Panc1 (cell line): ENCODE data around the gene SLC22A12. TPM values are rescaled to one million over a fixed set of nuclear protein-coding genes. Genes with fewer than 3 reads are reported as not detected.
A peak's percentile ranks its signal among the peaks of the same experiment; 100 is the strongest.

Source experiments
- ATAC-seq: fragments of 200-7000 bp; cut with Tn5 transposase; 2 replicates; pipeline ENCODE4 v1.9.1; 2020; ENCODE audit warnings: mild to moderate bottlenecking, moderate library complexity
- BruUV-seq: library from RNA; stranded (reverse); fragments of 400-500 nt; replicated peaks from 2 replicates; lab custom pipeline; 2021; lab: Mats Ljungman, UMichigan
- CTCF ChIA-PET: fragments of 300-600 bp; sonication (Branson Sonifier 250); formaldehyde crosslinking; loops from one replicate; lab custom pipeline; 2022; ENCODE audit warnings: antibody characterized with exemption; lab: Charles Lee
- POLR2A ChIA-PET: fragments of 300-600 bp; sonication (Branson Sonifier 250); formaldehyde crosslinking; loops from one replicate; lab custom pipeline; 2022; ENCODE audit warnings: antibody characterized with exemption; lab: Charles Lee
- DNase-seq: peaks from one replicate; pipeline ENCODE4 v3.0.0-alpha.2; 2010; ENCODE audit warnings: low read depth, low spot score
- H3K27ac ChIP-seq: 2 replicates; pipeline ENCODE4 v1.5.1; 2011; ENCODE audit warnings: mild to moderate bottlenecking, low read length, inconsistent platforms
- H3K27me3 ChIP-seq: fragments of 200-500 bp; sonication (Bioruptor generic); 2 replicates; pipeline ENCODE4 v1.6.0; 2014; ENCODE audit warnings: low read length, inconsistent platforms; ENCODE audit not compliant: control insufficient read depth, insufficient read depth
- H3K36me3 ChIP-seq: fragments of 200-500 bp; sonication (Bioruptor generic); 2 replicates; pipeline ENCODE4 v1.5.1; 2014; ENCODE audit warnings: inconsistent platforms, mild to moderate bottlenecking, low read length, moderate library complexity; ENCODE audit not compliant: control insufficient read depth, insufficient read depth
- H3K4me1 ChIP-seq: 2 replicates; pipeline ENCODE4 v1.5.1; 2011; ENCODE audit warnings: inconsistent platforms, mild to moderate bottlenecking, low read length, moderate library complexity; ENCODE audit not compliant: control insufficient read depth, insufficient read depth
- H3K4me3 ChIP-seq, 2 experiments: 2 replicates each; pipeline ENCODE4 v1.5.1; 2011 to 2012; ENCODE audit warnings: low read depth in 2 of 2, low read length in 2 of 2, mild to moderate bottlenecking in 2 of 2, inconsistent platforms in 1 of 2, moderate library complexity in 1 of 2
- H3K9me3 ChIP-seq: fragments of 200-500 bp; sonication (Bioruptor generic); 2 replicates; pipeline ENCODE4 v1.5.1; 2014; ENCODE audit warnings: low read depth, mild to moderate bottlenecking, inconsistent platforms, low read length, moderate library complexity; ENCODE audit not compliant: control insufficient read depth, insufficient read depth
- POLR2AphosphoS5 ChIP-seq: IDR thresholded peaks from 2 replicates; pipeline ENCODE4 v1.6.1; 2012; ENCODE audit warnings: mild to moderate bottlenecking, low read depth, low read length, moderate library complexity
- SIN3A ChIP-seq: IDR thresholded peaks from 2 replicates; pipeline ENCODE4 v1.6.1; 2012; ENCODE audit warnings: low read depth, mild to moderate bottlenecking, low read length, moderate library complexity, borderline replicate concordance; ENCODE audit not compliant: insufficient read depth
- TCF7L2 ChIP-seq: IDR thresholded peaks from 2 replicates; pipeline ENCODE4 v1.6.1; 2011; ENCODE audit warnings: mild to moderate bottlenecking, low read depth, low read length, inconsistent platforms
- in situ Hi-C: cut with HindIII; loops from 2 replicates; pipeline ENCODE4 v1.10.0; 2016; ENCODE audit warnings: low sequenced_read_pairs, low pct_unique_long_range_greater_than_20kb
- intact Hi-C: fragments of 100-400 bp; cut with micrococcal nuclease; formaldehyde crosslinking; loops from one replicate; pipeline ENCODE4 v1.10.0; 2022; ENCODE audit not compliant: unreplicated experiment
- total RNA-seq: library from RNA; stranded (reverse); gene quantifications from one replicate; pipeline ENCODE4 v1.2.1, GENCODE V29; 2021; ENCODE audit not compliant: unreplicated experiment
- TF ChIP-seq, protein P1 (sequence below): fragments of 450-650 bp; IDR thresholded peaks from 2 replicates; pipeline ENCODE4 v1.5.1; 2017; ENCODE audit warnings: mild to moderate bottlenecking
- TF ChIP-seq, protein P2 (sequence below), 2 experiments: IDR thresholded peaks; 2 replicates each; pipeline ENCODE4 v1.6.1; 2011 to 2012; ENCODE audit warnings: low read depth in 2 of 2, control low read depth in 1 of 2, low read length in 1 of 2, mild to moderate bottlenecking in 1 of 2, moderate library complexity in 1 of 2; ENCODE audit not compliant: insufficient read depth in 1 of 2

The SLC22A12 gene
- total RNA-seq, 1 experiment from 2014 or later = not detected

DNA sequence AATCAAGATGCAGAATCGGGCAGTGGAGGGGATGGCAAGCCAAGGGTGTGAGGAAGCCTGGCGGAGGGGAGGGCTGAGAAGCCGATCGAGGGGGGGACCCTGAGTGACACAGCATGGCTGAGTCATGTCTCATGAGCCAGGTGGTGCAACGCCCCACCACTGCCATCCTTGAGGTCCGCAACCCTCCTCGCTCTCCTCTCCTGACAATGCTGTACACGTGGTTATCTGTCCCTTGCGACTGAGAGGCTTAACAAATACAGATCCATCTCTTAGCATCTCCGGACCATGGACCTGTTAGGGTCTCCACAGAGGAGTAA lies 14.2 kb downstream of the SLC22A12 start:
- no peak for DNase-seq
- ATAC-seq = no peak
- ChIA-PET CTCF (no interaction called here), POLR2A (no interaction called here)
- Histone ChIP-seq H3K27me3 (no peaks in the 10 kb centered on the region), H3K4me3 (no peak overlapping the region), H3K9me3 (no peaks in the 10 kb centered on the region), H3K4me1 (0 out of 2 replicates have a peak, but pooled peaks cover 3% of the 10 kb centered on the region), H3K36me3 (no peaks in the 10 kb centered on the region), H3K27ac (no peak overlapping the region)
- no peak for TF ChIP-seq TCF7L2
- TF ChIP-seq SIN3A = no peak
- TF ChIP-seq, protein P1, sequence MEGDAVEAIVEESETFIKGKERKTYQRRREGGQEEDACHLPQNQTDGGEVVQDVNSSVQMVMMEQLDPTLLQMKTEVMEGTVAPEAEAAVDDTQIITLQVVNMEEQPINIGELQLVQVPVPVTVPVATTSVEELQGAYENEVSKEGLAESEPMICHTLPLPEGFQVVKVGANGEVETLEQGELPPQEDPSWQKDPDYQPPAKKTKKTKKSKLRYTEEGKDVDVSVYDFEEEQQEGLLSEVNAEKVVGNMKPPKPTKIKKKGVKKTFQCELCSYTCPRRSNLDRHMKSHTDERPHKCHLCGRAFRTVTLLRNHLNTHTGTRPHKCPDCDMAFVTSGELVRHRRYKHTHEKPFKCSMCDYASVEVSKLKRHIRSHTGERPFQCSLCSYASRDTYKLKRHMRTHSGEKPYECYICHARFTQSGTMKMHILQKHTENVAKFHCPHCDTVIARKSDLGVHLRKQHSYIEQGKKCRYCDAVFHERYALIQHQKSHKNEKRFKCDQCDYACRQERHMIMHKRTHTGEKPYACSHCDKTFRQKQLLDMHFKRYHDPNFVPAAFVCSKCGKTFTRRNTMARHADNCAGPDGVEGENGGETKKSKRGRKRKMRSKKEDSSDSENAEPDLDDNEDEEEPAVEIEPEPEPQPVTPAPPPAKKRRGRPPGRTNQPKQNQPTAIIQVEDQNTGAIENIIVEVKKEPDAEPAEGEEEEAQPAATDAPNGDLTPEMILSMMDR = no peak
- TF ChIP-seq, protein P2, sequence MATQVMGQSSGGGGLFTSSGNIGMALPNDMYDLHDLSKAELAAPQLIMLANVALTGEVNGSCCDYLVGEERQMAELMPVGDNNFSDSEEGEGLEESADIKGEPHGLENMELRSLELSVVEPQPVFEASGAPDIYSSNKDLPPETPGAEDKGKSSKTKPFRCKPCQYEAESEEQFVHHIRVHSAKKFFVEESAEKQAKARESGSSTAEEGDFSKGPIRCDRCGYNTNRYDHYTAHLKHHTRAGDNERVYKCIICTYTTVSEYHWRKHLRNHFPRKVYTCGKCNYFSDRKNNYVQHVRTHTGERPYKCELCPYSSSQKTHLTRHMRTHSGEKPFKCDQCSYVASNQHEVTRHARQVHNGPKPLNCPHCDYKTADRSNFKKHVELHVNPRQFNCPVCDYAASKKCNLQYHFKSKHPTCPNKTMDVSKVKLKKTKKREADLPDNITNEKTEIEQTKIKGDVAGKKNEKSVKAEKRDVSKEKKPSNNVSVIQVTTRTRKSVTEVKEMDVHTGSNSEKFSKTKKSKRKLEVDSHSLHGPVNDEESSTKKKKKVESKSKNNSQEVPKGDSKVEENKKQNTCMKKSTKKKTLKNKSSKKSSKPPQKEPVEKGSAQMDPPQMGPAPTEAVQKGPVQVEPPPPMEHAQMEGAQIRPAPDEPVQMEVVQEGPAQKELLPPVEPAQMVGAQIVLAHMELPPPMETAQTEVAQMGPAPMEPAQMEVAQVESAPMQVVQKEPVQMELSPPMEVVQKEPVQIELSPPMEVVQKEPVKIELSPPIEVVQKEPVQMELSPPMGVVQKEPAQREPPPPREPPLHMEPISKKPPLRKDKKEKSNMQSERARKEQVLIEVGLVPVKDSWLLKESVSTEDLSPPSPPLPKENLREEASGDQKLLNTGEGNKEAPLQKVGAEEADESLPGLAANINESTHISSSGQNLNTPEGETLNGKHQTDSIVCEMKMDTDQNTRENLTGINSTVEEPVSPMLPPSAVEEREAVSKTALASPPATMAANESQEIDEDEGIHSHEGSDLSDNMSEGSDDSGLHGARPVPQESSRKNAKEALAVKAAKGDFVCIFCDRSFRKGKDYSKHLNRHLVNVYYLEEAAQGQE (IDR thresholded peaks at IDR 0.05; ENCODE audit: insufficient read depth in 1 of 2, low read depth in 2 of 2, low read length in 1 of 2) = no peak
- TF ChIP-seq POLR2AphosphoS5 = no peak
- intact Hi-C loops (no loop called here), in situ Hi-C loops (no loop called here)
- no TSS peak for BruUV-seq

DNA sequence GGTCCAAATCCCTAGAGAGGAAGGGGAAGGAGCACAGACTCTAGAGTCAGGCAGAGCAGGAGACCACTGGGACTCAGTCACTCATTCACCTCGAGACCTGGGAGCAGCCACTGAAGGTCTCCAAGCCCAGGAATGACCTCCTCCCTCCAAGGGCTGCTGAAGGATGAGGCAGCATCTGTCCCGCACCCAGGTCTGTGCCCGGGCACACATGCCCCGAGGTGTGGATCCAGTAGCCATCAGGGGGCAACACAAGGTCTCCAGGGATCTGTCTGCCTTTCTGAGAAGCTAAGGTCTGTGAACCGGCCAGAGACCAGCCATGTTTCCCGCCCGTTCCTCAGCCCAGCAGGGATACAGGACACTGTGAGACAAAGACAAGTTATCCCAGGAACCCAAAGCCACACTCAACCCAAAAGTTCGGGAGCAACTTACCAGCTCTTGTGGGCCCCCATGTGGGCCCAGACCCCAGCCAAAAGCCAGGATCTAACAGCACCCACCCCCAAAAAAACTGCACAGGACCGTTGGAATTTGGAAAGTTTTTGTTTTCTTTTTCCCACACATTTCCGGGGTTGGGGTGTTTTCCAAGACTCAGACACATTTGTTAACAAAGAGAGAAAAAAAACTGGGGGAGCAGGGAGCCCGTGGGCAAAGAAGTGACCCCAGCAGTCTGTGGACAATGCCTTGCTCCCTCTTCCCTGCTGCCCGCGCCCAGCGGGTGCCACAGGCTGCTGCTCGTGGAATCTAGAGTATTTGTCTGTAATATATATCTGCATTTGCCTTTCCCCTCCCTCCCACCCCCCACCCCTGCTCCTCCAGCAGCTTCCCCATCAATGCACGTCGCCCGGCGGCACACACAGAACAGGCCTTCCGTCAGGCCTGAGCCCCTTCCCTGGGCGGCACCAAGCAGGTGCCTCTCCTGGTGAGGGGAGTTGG lies 14.9 kb downstream of the SLC22A12 start:
- TF ChIP-seq TCF7L2 (no peak), POLR2AphosphoS5 (no peak), SIN3A (no peak)
- TF ChIP-seq, protein P1 = no peak
- TF ChIP-seq, protein P2 (IDR thresholded peaks at IDR 0.05; ENCODE audit: insufficient read depth in 1 of 2, low read depth in 2 of 2, low read length in 1 of 2) = no peak
- DNase-seq (no peak), ATAC-seq (0 out of 2 replicates have a peak, but pooled peaks have one; percentile 16)
- ChIA-PET POLR2A (no interaction called here), CTCF (no interaction called here)
- H3K4me1 ChIP-seq = 0 out of 2 replicates have a peak, but pooled peaks cover 3% of the 10 kb centered on the region
- H3K27me3 ChIP-seq = no peaks in the 10 kb centered on the region
- no peaks in the 10 kb centered on the region for H3K36me3 ChIP-seq
- no TSS peak for BruUV-seq
- no peak overlapping the region for H3K4me3 ChIP-seq
- intact Hi-C loops = no loop called here
- H3K27ac ChIP-seq = no peak overlapping the region
- in situ Hi-C loops = no loop called here
- no peaks in the 10 kb centered on the region for H3K9me3 ChIP-seq
